Cardiac fibroblast (primary cell): ENCODE results near the gene OPN4.

Experiments used
- DNase-seq, 2 donors: peaks; one replicate each; pipeline versions ENCODE4 v3.0.0 to v3.0.0-alpha.2; 2010; ENCODE audit warnings: low read depth in 2 of 2
- H3K4me3 ChIP-seq, 2 donors: replicated peaks in 1 of 2; 1 replicate in 1 of 2; 2 replicates in 1 of 2; pipeline ENCODE4 v1.5.1; 2011; ENCODE audit warnings: low read depth in 2 of 2, low read length in 2 of 2, mild to moderate bottlenecking in 2 of 2, moderate library complexity in 1 of 2
- TF ChIP-seq, protein P1 (sequence below): IDR thresholded peaks from one replicate; pipeline ENCODE4 v1.5.1; 2011; ENCODE audit warnings: low read depth, mild to moderate bottlenecking, low read length, inconsistent platforms

OPN4 gene

DNA sequence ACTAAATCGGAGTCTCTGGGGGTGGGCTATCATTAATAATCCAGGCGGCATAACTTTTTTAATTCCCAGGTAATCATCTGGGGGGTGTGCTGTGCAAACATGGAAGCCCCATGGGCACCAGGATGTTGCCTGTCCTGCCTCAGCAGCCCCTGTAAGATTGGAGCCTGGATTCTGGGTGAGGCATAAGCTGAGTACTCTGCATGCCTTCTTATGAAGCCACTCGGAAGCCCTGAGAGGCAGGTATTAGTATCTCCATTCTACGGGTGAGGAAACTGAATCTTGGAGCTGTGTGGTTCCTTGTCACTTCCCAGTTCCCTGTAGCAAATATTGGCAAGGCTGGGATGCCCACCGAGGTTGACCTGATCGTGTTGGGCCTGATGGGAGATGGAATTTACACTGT lies 7.4 kb upstream of the OPN4 start:
- no peak overlapping the region for H3K4me3 ChIP-seq
- no peak for DNase-seq
- TF ChIP-seq, protein P1, sequence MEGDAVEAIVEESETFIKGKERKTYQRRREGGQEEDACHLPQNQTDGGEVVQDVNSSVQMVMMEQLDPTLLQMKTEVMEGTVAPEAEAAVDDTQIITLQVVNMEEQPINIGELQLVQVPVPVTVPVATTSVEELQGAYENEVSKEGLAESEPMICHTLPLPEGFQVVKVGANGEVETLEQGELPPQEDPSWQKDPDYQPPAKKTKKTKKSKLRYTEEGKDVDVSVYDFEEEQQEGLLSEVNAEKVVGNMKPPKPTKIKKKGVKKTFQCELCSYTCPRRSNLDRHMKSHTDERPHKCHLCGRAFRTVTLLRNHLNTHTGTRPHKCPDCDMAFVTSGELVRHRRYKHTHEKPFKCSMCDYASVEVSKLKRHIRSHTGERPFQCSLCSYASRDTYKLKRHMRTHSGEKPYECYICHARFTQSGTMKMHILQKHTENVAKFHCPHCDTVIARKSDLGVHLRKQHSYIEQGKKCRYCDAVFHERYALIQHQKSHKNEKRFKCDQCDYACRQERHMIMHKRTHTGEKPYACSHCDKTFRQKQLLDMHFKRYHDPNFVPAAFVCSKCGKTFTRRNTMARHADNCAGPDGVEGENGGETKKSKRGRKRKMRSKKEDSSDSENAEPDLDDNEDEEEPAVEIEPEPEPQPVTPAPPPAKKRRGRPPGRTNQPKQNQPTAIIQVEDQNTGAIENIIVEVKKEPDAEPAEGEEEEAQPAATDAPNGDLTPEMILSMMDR = no peak

DNA sequence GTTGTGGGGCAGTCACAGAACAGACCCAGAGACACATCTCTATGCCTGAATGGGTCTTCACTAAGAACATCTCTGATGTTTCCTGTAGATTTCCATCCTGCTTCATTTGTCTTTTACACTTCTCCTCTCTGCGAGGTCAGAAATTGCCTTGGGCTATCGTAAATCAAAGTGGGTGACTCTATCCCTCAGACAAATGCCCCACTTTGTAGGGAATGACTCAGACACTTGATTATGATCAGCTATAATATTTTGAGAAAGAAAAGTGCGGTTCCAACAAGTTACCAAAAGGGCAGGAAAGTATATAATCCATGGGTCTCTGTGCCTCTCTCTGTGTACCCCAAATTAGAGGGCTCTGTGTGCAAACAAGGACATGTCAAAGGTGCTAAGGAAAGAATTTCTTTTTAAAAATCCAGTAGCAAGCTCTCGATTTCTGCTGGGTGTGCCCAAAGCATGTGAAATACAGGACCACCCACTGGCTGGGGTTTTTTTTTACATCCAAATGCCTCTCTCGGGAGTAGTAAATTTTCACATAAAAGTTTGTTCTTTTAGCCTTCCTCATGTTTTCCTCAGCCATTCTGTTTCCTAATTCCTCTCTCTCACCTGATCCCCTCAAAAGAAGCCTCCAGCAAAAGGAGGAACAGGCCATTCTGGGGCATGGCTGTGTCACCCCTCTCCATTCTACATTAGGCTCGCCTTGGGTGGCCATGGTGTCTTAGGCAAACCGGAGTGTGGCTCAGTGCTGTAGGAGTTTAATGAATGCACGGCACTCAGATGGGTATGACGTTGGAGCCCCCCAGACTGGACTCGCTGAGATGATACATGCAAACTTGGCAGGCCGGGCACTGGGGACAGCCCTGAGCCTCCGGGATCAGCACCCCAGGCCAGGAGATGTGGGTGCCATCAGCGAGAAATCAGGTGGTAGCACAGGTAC lies 6.3 kb upstream of the OPN4 start:
- DNase-seq = no peak
- no peak overlapping the region for H3K4me3 ChIP-seq
- TF ChIP-seq, protein P1 = no peak

DNA sequence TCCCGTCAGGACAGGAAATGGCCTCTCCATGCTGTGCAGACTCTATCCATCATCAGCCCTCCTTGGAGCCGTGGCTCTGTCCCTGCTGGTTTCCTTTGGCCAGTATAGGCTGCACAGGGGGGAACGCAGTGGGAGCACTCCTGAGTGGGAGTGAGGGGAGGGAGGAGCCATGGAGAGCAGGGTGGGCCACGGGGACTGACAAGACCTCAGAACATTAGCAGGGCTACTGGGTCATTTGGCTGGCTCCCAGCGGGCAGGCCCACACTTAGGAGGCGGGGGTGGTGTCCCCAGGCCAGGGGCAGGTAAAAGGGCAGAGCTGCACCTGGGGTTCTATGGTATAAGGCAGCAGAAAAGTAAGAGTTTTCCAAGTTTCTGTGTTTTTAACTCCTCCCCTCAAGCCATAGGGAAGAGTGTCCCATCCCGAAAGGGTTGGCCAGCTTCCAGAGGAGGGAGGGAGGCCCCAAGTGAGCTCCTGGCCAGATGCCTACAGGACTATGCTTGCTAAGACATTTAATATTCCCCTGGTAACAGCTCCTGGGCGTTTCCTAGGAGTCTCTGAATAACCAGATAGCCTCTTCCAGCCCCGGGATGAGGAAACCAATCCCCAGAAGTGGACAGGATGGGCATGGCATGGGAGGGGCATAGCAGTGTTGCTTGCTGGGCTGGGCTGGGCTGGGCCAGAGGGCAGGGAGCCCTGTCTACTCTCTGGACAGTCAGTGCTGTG lies 5.5 kb upstream of the OPN4 start:
- H3K4me3 ChIP-seq = no peak overlapping the region
- TF ChIP-seq, protein P1 = no peak
- DNase-seq = peak; percentile 71 to 92

DNA sequence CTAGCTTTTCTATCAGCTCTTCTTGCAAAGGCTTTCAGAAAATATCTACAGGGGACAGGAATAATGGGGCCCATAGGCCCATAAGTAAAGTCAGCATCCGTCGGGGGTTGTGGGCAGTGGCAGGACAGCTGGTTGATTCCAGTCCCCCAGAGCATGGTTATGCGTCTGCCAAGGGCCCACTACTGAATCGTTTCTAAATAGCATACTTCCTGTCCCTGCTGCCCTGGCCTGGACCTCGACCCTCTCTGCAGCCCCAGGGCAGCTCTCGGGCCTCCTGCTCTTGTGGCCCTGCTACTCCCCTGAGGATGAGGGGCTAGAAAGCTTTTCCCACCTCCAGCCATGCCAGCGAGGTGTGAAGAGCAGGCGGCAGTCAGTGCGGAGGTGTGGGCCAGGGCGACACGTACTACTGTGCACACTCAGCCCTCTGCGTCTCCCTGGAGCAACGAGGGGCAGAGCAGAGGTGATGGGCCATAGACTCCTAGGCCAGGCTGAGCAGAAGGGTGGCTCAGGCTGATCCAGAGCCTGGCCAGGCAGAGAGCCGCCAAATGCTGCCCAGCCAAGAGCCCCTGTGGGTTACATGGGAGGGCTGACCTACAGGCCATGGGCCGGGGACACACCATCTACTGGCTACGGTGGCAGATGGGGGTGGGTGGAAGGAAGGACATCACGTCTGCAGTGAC lies 4.7 kb upstream of the OPN4 start:
- TF ChIP-seq, protein P1 = no peak
- no peak for DNase-seq
- H3K4me3 ChIP-seq = no peak overlapping the region

DNA sequence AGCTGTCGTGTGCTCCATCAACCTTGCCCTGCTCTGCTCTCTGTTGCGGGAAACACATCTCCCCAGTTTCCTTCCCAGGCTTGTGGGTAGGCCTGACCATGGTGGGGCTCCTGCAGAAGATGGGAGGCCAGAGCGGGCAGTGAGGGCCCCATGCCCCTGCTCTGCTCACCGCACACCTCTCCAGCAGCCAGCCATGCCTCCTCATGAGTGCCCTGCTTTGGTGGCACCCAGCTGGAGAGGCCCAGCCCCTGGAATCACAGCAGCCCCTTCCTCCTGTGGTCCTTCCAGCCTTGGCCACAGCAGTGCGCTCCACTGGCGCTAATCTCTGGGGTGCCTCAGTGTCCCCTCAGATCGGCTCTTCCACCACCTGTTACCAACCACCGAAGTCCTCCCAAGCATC lies 4.2 kb upstream of the OPN4 start:
- DNase-seq = no peak
- no peak overlapping the region for H3K4me3 ChIP-seq
- TF ChIP-seq, protein P1 = no peak

DNA sequence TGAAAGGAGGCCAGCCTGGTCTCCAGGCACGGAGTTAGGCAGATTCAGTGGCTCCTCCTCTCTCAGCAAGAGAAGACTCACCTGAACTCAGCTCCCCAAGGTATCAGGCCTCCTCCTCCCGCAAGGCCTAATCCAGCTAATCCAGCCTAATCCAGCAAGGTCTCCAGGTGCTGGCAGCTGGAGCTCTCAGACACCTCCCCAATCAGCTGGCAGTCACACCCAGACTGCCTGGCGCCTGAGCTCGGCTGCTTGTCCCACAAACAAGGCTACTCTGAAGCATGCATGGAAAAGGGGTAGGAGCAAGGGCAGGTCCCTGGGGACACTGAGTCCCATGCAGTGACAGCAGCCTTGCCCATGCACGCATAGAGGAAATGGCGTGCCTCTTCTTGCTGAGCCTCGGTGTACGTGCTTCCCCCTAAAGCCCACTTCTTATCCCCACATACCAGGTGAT lies 3.3 kb upstream of the OPN4 start:
- no peak overlapping the region for H3K4me3 ChIP-seq
- TF ChIP-seq, protein P1 = no peak
- no peak for DNase-seq
